Measurements from ENCODE around the gene RLN1. TPM values are rescaled to one million over a fixed set of nuclear protein-coding genes. Genes with fewer than 3 reads are reported as not detected.

The RLN1 gene
- polyA plus RNA-seq, 2 of the 4 experiments (the other 2 are of a cell fraction) = 0.23 TPM; not detected in 1

GRCh38 chr9:5375091-5375490 lies 35.4 kb upstream of the RLN1 start:
- ATAC-seq = no peak
- CTCF ChIA-PET = interaction anchor here (1.0 to 1.4 kb wide), 2 partner anchors 16 to 225 kb away, joined by 3 to 6 read pairs; no protein-coding TSS in a partner anchor

GRCh38 chr9:5364294-5365024 lies 24.8 kb upstream of the RLN1 start:
- 29% methylated on average over 3 of the region's 3 CpGs for WGBS (ENCODE audit: missing lambda C conversion rate)
- Histone ChIP-seq H3K4me3 (no peak overlapping the region), H3K9me3 (no peaks in the 10 kb centered on the region), H3K4me1 (no peaks in the 10 kb centered on the region), H3K27ac (no peak overlapping the region), H3K4me2 (no peak overlapping the region)
- ChIA-PET POLR2A (no interaction called here), CTCF (no interaction called here)
- ATAC-seq = no peak
- no peak for FAIRE-seq
- DNase-seq (ENCODE audit: low read depth in 1 of 2, low spot score in 1 of 2) = no peak
- TF ChIP-seq HOXA7 (CRISPR knock-in tag; IDR thresholded peaks at IDR 0.05) (no peak), ZNF302 (CRISPR knock-in tag; IDR thresholded peaks at IDR 0.05) (no peak)

More at GRCh38 chr9:5375091-5375490, 35.4 kb upstream of the RLN1 start:
- Histone ChIP-seq H3K4me2 (no peak overlapping the region), H3K4me1 (no peaks in the 10 kb centered on the region), H3K4me3 (no peak overlapping the region), H3K9me3 (no peaks in the 10 kb centered on the region), H3K27ac (no peak overlapping the region)
- TF ChIP-seq RNF2 (IDR thresholded peaks at IDR 0.05; ENCODE audit: borderline replicate concordance, low read depth) (no peak), JUN (IDR thresholded peaks at IDR 0.05) (no peak), FOSL2 (IDR thresholded peaks at IDR 0.05) (no peak), FOSL2 (CRISPR knock-in tag; IDR thresholded peaks at IDR 0.05) (no peak), PHF8 (IDR thresholded peaks at IDR 0.05; ENCODE audit: borderline replicate concordance, low read depth) (no peak), ZFP36 (IDR thresholded peaks at IDR 0.05; ENCODE audit: borderline replicate concordance, partially characterized antibody) (no peak), CBX8 (IDR thresholded peaks at IDR 0.05) (no peak), POLR2A (IDR thresholded peaks at IDR 0.05; ENCODE audit: low read length) (no peak), PBX3 (IDR thresholded peaks at IDR 0.05) (no peak), MAFK (IDR thresholded peaks at IDR 0.05; ENCODE audit: partially characterized antibody) (no peak)
- WGBS (ENCODE audit: missing lambda C conversion rate) = 97% methylated on average over 1 of the region's 1 CpG
- POLR2A ChIA-PET = no interaction called here
- no peak for FAIRE-seq
- no peak for DNase-seq (ENCODE audit: low read depth in 1 of 2, low spot score in 1 of 2)

GRCh38 chr9:5361326-5362010 lies 21.8 kb upstream of the RLN1 start:
- WGBS (ENCODE audit: missing lambda C conversion rate) = 89% methylated on average over 3 of the region's 3 CpGs
- no peak overlapping the region for H3K4me3 ChIP-seq
- H3K9me3 ChIP-seq = no peaks in the 10 kb centered on the region
- ChIA-PET POLR2A (no interaction called here), CTCF (interaction anchor here (1.6 kb wide), 1 partner anchor 175 kb away, joined by 4 read pairs; no protein-coding TSS in a partner anchor)
- FAIRE-seq (no peak), DNase-seq (ENCODE audit: low read depth in 1 of 2, low spot score in 1 of 2) (no peak), ATAC-seq (no peak)
- TF ChIP-seq HES2 (IDR thresholded peaks at IDR 0.05) (no peak), CBX8 (IDR thresholded peaks at IDR 0.05) (no peak), GATA3 (IDR thresholded peaks at IDR 0.05; ENCODE audit: borderline replicate concordance) (no peak), MAX (IDR thresholded peaks at IDR 0.05) (no peak), HMGXB4 (CRISPR knock-in tag; IDR thresholded peaks at IDR 0.05; ENCODE audit: borderline replicate concordance) (no peak), MYC (IDR thresholded peaks at IDR 0.05; ENCODE audit: borderline replicate concordance, low read length) (no peak), RCOR1 (IDR thresholded peaks at IDR 0.05; ENCODE audit: low read depth, low read length) (no peak), SMC3 (IDR thresholded peaks at IDR 0.05) (no peak)
- no peak overlapping the region for H3K4me2 ChIP-seq
- no peaks in the 10 kb centered on the region for H3K4me1 ChIP-seq
- no peak overlapping the region for H3K27ac ChIP-seq
